Vagina (tissue), 2 donors: Measurements from ENCODE around the gene TNNI2.

Experiments
- CTCF ChIP-seq, 3 experiments: fragments of 450-650 bp in 2 of 3; fragments of 200-600 bp in 1 of 3; sonication (generic) in 1 of 3; IDR thresholded peaks; one replicate each; pipeline ENCODE4 v1.5.1; 2017 to 2019; ENCODE audit warnings: antibody characterized with exemption in 3 of 3, mild to moderate bottlenecking in 2 of 3, moderate library complexity in 2 of 3
- POLR2A ChIP-seq, 2 donors: fragments of 450-650 bp; IDR thresholded peaks; one replicate each; pipeline ENCODE4 v1.6.1; 2017; ENCODE audit warnings: antibody characterized with exemption in 2 of 2, mild to moderate bottlenecking in 2 of 2, moderate library complexity in 2 of 2
- POLR2AphosphoS5 ChIP-seq, 2 donors: sonication (generic); formaldehyde crosslinking; IDR thresholded peaks; one replicate each; pipeline ENCODE4 v1.9.0; 2017; ENCODE audit warnings: antibody characterized with exemption in 2 of 2, mild to moderate bottlenecking in 2 of 2, low read depth in 1 of 2; ENCODE audit not compliant: insufficient read depth in 1 of 2

GRCh38 chr11:1840780-1841480, 2.1 kb downstream of the TNNI2 start:
- TF ChIP-seq POLR2A (IDR thresholded peaks at IDR 0.05) (no peak), POLR2AphosphoS5 (IDR thresholded peaks at IDR 0.05; ENCODE audit: insufficient read depth in 1 of 2, low read depth in 1 of 2) (no peak), CTCF (IDR thresholded peaks at IDR 0.05) (no peak)
